Measurements from ENCODE around the gene CDH23.

The CDH23 gene

GRCh38 chr10:71516890-71517289, 120.2 kb downstream of the CDH23 start:
- Mint-ChIP-seq H3K4me1 (ENCODE audit: low read depth) (peaks cover 6% of the 10 kb centered on the region), H3K4me3 (no peak overlapping the region), H3K36me3 (ENCODE audit: low read depth) (no peaks in the 10 kb centered on the region), H3K9me3 (no peaks in the 10 kb centered on the region), H3K27me3 (peaks cover 6% of the 10 kb centered on the region), H3K27ac (no peak overlapping the region)
- intact Hi-C loops (cut with micrococcal nuclease), result no loop called here

DNA sequence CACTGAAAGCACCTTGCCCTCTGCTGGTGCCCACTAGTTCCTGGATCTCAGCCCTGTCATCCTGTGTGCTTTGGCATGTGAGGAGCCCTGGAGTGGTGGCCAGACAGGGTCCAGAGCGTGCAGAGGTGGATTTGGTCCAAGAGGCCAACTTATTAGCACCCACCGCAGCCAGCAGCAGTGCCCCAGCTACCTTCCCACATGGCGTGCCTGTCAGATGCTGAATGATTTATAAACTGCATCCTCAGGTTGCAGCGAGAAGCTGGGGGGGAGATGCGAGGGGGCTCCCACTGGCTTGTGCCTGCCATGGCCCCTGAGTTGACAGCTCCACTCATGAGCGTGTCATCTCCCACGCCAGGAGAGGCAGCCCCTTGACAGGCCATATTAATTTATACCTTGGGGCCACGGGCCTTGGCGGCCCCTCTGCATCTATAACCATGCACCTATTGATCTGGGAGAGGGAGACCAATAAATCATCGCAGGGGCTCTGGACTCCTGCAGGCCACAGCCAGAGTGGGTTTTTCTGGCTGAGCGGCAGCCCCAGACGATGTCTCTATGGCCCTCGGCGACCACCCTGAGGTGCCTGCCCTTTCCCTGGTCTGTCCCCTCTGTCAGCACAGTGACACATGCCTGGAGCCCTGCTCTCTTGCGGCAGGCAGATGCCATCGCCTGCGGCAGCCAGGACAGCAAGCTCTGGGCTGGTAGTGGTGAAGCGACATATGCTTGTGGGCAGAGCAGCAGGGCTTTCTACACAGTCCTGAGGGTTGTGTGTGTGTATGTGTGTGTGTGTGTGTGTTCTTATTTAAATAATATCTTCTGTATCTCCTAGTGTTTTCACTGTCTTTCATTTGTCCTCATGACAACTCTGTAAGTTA, 120.8 kb downstream of the CDH23 start:
- H3K4me1 Mint-ChIP-seq (ENCODE audit: low read depth), result peaks cover 6% of the 10 kb centered on the region
- no peaks in the 10 kb centered on the region for H3K9me3 Mint-ChIP-seq
- peaks cover 8% of the 10 kb centered on the region for H3K27me3 Mint-ChIP-seq
- H3K4me3 Mint-ChIP-seq, result no peak overlapping the region
- no peaks in the 10 kb centered on the region for H3K36me3 Mint-ChIP-seq (ENCODE audit: low read depth)
- H3K27ac Mint-ChIP-seq, result no peak overlapping the region
- intact Hi-C loops (cut with micrococcal nuclease), result no loop called here

GRCh38 chr10:71520042-71520441, 123.3 kb downstream of the CDH23 start:
- Mint-ChIP-seq H3K27me3 (peaks cover 24% of the 10 kb centered on the region), H3K27ac (no peak overlapping the region), H3K9me3 (no peaks in the 10 kb centered on the region), H3K36me3 (ENCODE audit: low read depth) (no peaks in the 10 kb centered on the region), H3K4me1 (ENCODE audit: low read depth) (no peaks in the 10 kb centered on the region), H3K4me3 (no peak overlapping the region)
- intact Hi-C loops (cut with micrococcal nuclease), result no loop called here

GRCh38 chr10:71521504-71522441, 125.1 kb downstream of the CDH23 start:
- intact Hi-C loops (cut with micrococcal nuclease), result no loop called here
- no peaks in the 10 kb centered on the region for H3K9me3 Mint-ChIP-seq
- H3K27me3 Mint-ChIP-seq, result peaks cover 27% of the 10 kb centered on the region
- no peaks in the 10 kb centered on the region for H3K4me1 Mint-ChIP-seq (ENCODE audit: low read depth)
- H3K27ac Mint-ChIP-seq, result no peak overlapping the region
- H3K36me3 Mint-ChIP-seq (ENCODE audit: low read depth), result no peaks in the 10 kb centered on the region
- H3K4me3 Mint-ChIP-seq, result no peak overlapping the region

GRCh38 chr10:71522442-71523144, 125.9 kb downstream of the CDH23 start:
- intact Hi-C loops (cut with micrococcal nuclease), result no loop called here
- H3K4me1 Mint-ChIP-seq (ENCODE audit: low read depth), result no peaks in the 10 kb centered on the region
- H3K4me3 Mint-ChIP-seq, result no peak overlapping the region
- no peaks in the 10 kb centered on the region for H3K9me3 Mint-ChIP-seq
- H3K27me3 Mint-ChIP-seq, result peaks cover 27% of the 10 kb centered on the region
- H3K36me3 Mint-ChIP-seq (ENCODE audit: low read depth), result no peaks in the 10 kb centered on the region
- no peak overlapping the region for H3K27ac Mint-ChIP-seq

DNA sequence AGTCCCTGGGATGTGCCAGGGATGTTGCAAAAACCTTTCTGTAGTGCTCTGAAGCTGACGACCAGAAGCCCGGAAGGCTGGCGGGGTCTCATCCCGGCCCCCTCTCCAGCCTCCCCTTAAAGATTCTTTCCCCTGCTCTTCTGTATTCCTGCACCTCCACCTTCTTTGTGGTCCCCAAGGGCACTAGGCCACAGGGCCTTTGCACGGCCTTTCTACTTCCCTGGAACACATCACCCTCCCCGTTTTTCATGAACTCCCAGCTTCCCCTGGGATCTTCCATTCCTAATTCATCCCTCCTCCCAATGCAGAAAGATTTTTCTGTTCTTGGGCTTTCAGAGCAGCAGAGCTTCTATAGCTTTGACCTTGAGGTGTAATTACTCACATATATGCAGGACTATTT, 127.0 kb downstream of the CDH23 start:
- H3K36me3 Mint-ChIP-seq (ENCODE audit: low read depth), result no peaks in the 10 kb centered on the region
- intact Hi-C loops (cut with micrococcal nuclease), result no loop called here
- no peaks in the 10 kb centered on the region for H3K9me3 Mint-ChIP-seq
- no peaks in the 10 kb centered on the region for H3K4me1 Mint-ChIP-seq (ENCODE audit: low read depth)
- H3K27ac Mint-ChIP-seq, result no peak overlapping the region
- H3K4me3 Mint-ChIP-seq, result no peak overlapping the region
- H3K27me3 Mint-ChIP-seq, result peaks cover 27% of the 10 kb centered on the region

- Mint-ChIP-seq H3K27me3 (peaks cover 27% of the 10 kb centered on the region), H3K36me3 (ENCODE audit: low read depth) (no peaks in the 10 kb centered on the region), H3K9me3 (no peaks in the 10 kb centered on the region), H3K27ac (no peak overlapping the region), H3K4me3 (no peak overlapping the region), H3K4me1 (ENCODE audit: low read depth) (no peaks in the 10 kb centered on the region)
- intact Hi-C loops (cut with micrococcal nuclease), result no loop called here
These were observed 128.4 kb downstream of the CDH23 start for GRCh38 chr10:71525092-71525491.

DNA sequence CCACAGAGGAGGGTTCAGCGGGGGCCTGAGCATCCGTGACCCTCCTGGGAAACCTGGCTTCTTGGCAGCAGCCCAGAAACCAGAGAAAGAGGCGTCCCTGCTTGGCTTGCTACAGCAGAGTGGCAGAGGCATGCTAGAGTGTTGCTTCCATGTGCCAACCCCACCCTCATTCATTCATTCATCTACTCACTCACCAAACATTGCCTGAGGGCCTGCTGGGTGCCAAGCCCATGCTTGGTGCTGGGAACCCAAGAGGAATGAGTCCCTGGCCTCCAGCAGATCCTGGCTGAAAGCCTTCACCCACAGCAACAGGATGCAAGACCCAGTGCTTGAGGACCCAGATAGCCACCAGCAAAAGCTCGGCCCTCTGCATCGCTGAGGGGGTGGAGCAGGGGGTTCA, 129.0 kb downstream of the CDH23 start:
- H3K36me3 Mint-ChIP-seq (ENCODE audit: low read depth), result no peaks in the 10 kb centered on the region
- no peak overlapping the region for H3K4me3 Mint-ChIP-seq
- H3K27ac Mint-ChIP-seq, result no peak overlapping the region
- no peaks in the 10 kb centered on the region for H3K4me1 Mint-ChIP-seq (ENCODE audit: low read depth)
- H3K9me3 Mint-ChIP-seq, result no peaks in the 10 kb centered on the region
- peaks cover 27% of the 10 kb centered on the region for H3K27me3 Mint-ChIP-seq
- intact Hi-C loops (cut with micrococcal nuclease), result no loop called here

GRCh38 chr10:71526653-71527052, 129.9 kb downstream of the CDH23 start:
- peaks cover 22% of the 10 kb centered on the region for H3K27me3 Mint-ChIP-seq
- peaks cover 3% of the 10 kb centered on the region for H3K4me1 Mint-ChIP-seq (ENCODE audit: low read depth)
- H3K36me3 Mint-ChIP-seq (ENCODE audit: low read depth), result no peaks in the 10 kb centered on the region
- intact Hi-C loops (cut with micrococcal nuclease), result no loop called here
- H3K9me3 Mint-ChIP-seq, result no peaks in the 10 kb centered on the region
- no peak overlapping the region for H3K4me3 Mint-ChIP-seq
- H3K27ac Mint-ChIP-seq, result no peak overlapping the region

DNA sequence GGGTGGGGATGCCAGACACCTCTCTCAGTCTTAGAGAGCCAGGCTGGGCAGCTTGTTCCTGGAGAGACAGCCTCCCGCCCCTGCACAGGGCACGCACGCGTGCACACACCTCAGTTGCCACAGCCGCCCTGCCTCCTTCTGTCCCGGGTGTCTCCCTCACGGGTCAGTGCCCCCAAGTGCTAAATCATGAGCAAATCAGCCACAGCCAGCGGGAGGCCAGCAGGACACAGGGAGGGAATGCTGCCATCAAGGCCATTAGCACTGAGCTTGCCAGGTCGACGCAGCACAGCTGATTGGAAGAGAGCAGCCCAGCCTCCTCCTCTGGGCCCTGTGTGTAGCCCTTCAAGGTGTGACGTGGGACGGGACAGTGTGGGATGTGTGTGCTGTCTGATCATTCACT, 130.4 kb downstream of the CDH23 start:
- Mint-ChIP-seq H3K4me1 (ENCODE audit: low read depth) (peaks cover 8% of the 10 kb centered on the region), H3K27me3 (peaks cover 22% of the 10 kb centered on the region), H3K27ac (no peak overlapping the region), H3K4me3 (no peak overlapping the region), H3K9me3 (no peaks in the 10 kb centered on the region), H3K36me3 (ENCODE audit: low read depth) (no peaks in the 10 kb centered on the region)
- intact Hi-C loops (cut with micrococcal nuclease), result no loop called here

DNA sequence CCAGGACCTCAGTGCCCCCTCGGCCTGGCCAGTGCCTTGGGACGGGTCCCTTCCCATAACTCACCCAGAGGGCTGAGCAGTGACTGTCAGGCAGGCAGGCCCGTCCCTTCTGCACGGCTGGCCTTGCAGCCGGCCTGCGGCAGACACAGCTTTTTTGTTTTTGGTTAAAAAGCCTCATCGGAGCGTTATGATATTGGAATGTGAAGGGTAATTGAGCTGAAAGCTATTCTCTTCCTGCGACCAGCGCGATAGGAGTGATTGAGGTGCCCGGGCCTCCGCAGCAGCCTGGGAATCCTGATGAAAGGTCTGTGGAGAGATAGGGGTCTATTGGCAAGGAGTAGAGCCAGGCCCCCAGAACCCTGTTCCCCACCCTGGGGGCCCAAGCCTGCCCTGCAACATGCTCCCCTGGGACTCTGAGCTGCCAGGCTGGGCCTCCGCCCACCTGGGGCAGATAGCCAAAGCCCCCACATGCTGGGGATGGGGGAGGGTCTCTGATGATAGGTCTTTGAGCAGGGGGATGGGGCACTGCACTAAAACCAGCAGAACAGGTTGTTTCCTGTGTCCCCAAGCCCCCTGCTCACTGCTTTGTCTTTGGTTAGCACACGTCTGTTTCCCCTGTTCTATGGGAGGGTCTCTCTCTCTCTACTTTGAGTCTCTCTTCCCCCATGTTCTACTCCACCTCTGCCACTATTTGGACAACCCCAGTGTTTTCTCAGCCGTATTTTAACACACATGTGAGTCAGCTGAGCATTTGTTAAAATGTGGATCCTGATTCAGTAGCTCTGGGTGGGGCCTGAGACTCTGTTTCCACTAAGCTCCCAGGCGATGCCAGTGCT, 131.9 kb downstream of the CDH23 start:
- intact Hi-C loops (cut with micrococcal nuclease), result no loop called here
- Mint-ChIP-seq H3K36me3 (ENCODE audit: low read depth) (no peaks in the 10 kb centered on the region), H3K27me3 (peaks cover 12% of the 10 kb centered on the region), H3K4me1 (ENCODE audit: low read depth) (peaks cover 10% of the 10 kb centered on the region), H3K9me3 (no peaks in the 10 kb centered on the region), H3K4me3 (no peak overlapping the region), H3K27ac (no peak overlapping the region)

DNA sequence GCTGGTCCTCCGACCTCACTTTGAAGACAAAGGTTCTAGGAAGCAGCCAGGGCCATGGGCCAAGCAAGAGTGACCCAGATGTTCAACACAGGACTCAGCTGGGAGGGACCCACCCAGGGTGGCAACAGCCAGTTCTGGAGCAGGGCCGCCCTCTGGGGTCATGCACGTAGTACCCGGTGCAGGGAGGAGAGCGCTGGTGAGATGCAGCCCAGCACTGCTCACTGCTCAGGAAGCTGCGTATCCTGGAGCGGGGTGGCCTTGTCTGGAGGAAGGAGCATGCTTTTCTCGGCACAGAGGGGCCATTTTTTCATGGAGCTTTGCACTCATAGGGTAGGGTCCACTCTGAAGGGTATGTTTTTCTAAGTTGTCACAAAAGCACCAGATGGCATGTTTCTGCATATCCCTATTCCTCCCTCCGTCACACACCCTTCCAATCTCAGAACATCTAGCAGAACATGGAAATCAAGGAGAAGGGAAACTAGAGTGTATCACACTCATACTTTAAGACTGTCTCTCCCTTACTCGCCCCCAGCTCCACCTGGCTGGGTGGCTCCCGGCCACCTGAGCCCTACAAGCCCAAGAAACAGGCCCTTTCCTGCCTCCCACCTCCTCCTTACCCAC, 132.6 kb downstream of the CDH23 start:
- Mint-ChIP-seq H3K9me3 (no peaks in the 10 kb centered on the region), H3K4me1 (ENCODE audit: low read depth) (peaks cover 17% of the 10 kb centered on the region), H3K36me3 (ENCODE audit: low read depth) (no peaks in the 10 kb centered on the region), H3K27ac (no peak overlapping the region), H3K4me3 (no peak overlapping the region), H3K27me3 (peaks cover 6% of the 10 kb centered on the region)
- intact Hi-C loops (cut with micrococcal nuclease), result no loop called here

GRCh38 chr10:71530781-71531180, 134.1 kb downstream of the CDH23 start:
- Mint-ChIP-seq H3K4me1 (ENCODE audit: low read depth) (peaks cover 21% of the 10 kb centered on the region), H3K4me3 (no peak overlapping the region), H3K27me3 (no peaks in the 10 kb centered on the region), H3K9me3 (no peaks in the 10 kb centered on the region), H3K27ac (no peak overlapping the region), H3K36me3 (ENCODE audit: low read depth) (no peaks in the 10 kb centered on the region)
- intact Hi-C loops (cut with micrococcal nuclease), result no loop called here

Data from dendritic cell treated with granulocyte-macrophage colony-stimulating factor and Interleukin-4, amounts not matched to agents 40 ng/mL and 50 ng/mL, for 4 days (primary cell).